K562 (cell line): Measurements from ENCODE around the gene EPS8. TPM values are rescaled to one million over a fixed set of nuclear protein-coding genes. Genes with fewer than 3 reads are reported as not detected.

ENCODE experiments used
- polyA plus RNA-seq, 8 experiments: library from polyadenylated mRNA; depleted of rRNA in 4 of 8; stranded (reverse) in 5 of 8; unstranded in 3 of 8; fragments of >200 nt; fragmentation: Nextera tagmentation in 2 of 8; fragmentation: Illumina TruSeq in 1 of 8; extraction: Ambion mirVana in 2 of 8; extraction: Trizol in 1 of 8; gene quantifications; 2 replicates each; pipeline versions ENCODE4 v1.2.1 to v1.2.3, GENCODE V29; 2011 to 2014; ENCODE audit warnings: inconsistent platforms in 1 of 8, missing spikeins in 1 of 8
- total RNA-seq, 7 experiments: library from RNA; depleted of rRNA in 6 of 7; stranded (reverse); fragments of >200 nt in 6 of 7; fragmentation: Illumina TruSeq in 2 of 7; extraction: Trizol in 2 of 7; gene quantifications; 2 replicates each; pipeline versions ENCODE4 v1.2.1 to v1.2.3, GENCODE V29; 2011 to 2021; ENCODE audit warnings: low replicate concordance in 1 of 7
- TF ChIP-seq, protein P1 (sequence below): fragments of 200-600 bp; sonication (generic); IDR thresholded peaks from one replicate; pipeline ENCODE4 v1.6.1; 2012; ENCODE audit warnings: mild to moderate bottlenecking, low read depth, low read length, inconsistent platforms

The EPS8 gene
- total and polyA plus RNA-seq, 9 of the 15 experiments (the other 6 are each of a cell fraction or from before 2014, with no cell fraction given) = 0.10 to 1.9 (median 0.33) TPM

GRCh38 chr12:15808652-15809051 lies 19.5 kb upstream of the EPS8 start (continued):
- TF ChIP-seq, protein P1, sequence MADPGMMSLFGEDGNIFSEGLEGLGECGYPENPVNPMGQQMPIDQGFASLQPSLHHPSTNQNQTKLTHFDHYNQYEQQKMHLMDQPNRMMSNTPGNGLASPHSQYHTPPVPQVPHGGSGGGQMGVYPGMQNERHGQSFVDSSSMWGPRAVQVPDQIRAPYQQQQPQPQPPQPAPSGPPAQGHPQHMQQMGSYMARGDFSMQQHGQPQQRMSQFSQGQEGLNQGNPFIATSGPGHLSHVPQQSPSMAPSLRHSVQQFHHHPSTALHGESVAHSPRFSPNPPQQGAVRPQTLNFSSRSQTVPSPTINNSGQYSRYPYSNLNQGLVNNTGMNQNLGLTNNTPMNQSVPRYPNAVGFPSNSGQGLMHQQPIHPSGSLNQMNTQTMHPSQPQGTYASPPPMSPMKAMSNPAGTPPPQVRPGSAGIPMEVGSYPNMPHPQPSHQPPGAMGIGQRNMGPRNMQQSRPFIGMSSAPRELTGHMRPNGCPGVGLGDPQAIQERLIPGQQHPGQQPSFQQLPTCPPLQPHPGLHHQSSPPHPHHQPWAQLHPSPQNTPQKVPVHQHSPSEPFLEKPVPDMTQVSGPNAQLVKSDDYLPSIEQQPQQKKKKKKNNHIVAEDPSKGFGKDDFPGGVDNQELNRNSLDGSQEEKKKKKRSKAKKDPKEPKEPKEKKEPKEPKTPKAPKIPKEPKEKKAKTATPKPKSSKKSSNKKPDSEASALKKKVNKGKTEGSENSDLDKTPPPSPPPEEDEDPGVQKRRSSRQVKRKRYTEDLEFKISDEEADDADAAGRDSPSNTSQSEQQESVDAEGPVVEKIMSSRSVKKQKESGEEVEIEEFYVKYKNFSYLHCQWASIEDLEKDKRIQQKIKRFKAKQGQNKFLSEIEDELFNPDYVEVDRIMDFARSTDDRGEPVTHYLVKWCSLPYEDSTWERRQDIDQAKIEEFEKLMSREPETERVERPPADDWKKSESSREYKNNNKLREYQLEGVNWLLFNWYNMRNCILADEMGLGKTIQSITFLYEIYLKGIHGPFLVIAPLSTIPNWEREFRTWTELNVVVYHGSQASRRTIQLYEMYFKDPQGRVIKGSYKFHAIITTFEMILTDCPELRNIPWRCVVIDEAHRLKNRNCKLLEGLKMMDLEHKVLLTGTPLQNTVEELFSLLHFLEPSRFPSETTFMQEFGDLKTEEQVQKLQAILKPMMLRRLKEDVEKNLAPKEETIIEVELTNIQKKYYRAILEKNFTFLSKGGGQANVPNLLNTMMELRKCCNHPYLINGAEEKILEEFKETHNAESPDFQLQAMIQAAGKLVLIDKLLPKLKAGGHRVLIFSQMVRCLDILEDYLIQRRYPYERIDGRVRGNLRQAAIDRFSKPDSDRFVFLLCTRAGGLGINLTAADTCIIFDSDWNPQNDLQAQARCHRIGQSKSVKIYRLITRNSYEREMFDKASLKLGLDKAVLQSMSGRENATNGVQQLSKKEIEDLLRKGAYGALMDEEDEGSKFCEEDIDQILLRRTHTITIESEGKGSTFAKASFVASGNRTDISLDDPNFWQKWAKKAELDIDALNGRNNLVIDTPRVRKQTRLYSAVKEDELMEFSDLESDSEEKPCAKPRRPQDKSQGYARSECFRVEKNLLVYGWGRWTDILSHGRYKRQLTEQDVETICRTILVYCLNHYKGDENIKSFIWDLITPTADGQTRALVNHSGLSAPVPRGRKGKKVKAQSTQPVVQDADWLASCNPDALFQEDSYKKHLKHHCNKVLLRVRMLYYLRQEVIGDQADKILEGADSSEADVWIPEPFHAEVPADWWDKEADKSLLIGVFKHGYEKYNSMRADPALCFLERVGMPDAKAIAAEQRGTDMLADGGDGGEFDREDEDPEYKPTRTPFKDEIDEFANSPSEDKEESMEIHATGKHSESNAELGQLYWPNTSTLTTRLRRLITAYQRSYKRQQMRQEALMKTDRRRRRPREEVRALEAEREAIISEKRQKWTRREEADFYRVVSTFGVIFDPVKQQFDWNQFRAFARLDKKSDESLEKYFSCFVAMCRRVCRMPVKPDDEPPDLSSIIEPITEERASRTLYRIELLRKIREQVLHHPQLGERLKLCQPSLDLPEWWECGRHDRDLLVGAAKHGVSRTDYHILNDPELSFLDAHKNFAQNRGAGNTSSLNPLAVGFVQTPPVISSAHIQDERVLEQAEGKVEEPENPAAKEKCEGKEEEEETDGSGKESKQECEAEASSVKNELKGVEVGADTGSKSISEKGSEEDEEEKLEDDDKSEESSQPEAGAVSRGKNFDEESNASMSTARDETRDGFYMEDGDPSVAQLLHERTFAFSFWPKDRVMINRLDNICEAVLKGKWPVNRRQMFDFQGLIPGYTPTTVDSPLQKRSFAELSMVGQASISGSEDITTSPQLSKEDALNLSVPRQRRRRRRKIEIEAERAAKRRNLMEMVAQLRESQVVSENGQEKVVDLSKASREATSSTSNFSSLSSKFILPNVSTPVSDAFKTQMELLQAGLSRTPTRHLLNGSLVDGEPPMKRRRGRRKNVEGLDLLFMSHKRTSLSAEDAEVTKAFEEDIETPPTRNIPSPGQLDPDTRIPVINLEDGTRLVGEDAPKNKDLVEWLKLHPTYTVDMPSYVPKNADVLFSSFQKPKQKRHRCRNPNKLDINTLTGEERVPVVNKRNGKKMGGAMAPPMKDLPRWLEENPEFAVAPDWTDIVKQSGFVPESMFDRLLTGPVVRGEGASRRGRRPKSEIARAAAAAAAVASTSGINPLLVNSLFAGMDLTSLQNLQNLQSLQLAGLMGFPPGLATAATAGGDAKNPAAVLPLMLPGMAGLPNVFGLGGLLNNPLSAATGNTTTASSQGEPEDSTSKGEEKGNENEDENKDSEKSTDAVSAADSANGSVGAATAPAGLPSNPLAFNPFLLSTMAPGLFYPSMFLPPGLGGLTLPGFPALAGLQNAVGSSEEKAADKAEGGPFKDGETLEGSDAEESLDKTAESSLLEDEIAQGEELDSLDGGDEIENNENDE = no peak
